Kidney (tissue), 14 donors: ENCODE data around the gene BYSL. TPM values are rescaled to one million over a fixed set of nuclear protein-coding genes. Genes with fewer than 3 reads are reported as not detected.

ENCODE experiments used
- DNase-seq, 5 donors: peaks; one replicate each; pipeline ENCODE4 v3.0.0-alpha.2; 2013 to 2020
- FAIRE-seq: peaks from 2 replicates; lab custom pipeline; 2012; peaks lifted over from hg19 to GRCh38; lab: Jason Lieb, UNC
- H3K27ac ChIP-seq, 2 donors: one replicate each; pipeline ENCODE4 v1.7.0; 2013; ENCODE audit warnings: low read depth in 2 of 2, low read length in 2 of 2, inconsistent platforms in 1 of 2
- H3K27me3 ChIP-seq: one replicate; pipeline ENCODE4 v1.7.1; 2013; ENCODE audit warnings: low read length, inconsistent platforms; ENCODE audit not compliant: control insufficient read depth, insufficient read depth
- H3K36me3 ChIP-seq, 3 donors: one replicate each; pipeline versions ENCODE4 v1.7.0 to v1.7.1; 2013; ENCODE audit warnings: low read length in 3 of 3, control low read depth in 1 of 3, inconsistent platforms in 1 of 3; ENCODE audit not compliant: insufficient read depth in 3 of 3, control insufficient read depth in 2 of 3
- H3K4me1 ChIP-seq, 3 donors: one replicate each; pipeline versions ENCODE4 v1.7.0 to v1.7.1; 2013; ENCODE audit warnings: low read length in 3 of 3, inconsistent platforms in 1 of 3, low read depth in 1 of 3; ENCODE audit not compliant: control insufficient read depth in 2 of 3, insufficient read depth in 2 of 3
- H3K4me3 ChIP-seq, 3 donors: one replicate each; pipeline versions ENCODE4 v1.7.0 to v1.8.1; 2013; ENCODE audit warnings: low read length in 3 of 3, control low read depth in 1 of 3, inconsistent platforms in 1 of 3
- H3K9ac ChIP-seq, 3 donors: one replicate each; pipeline versions ENCODE4 v1.7.0 to v1.7.1; 2013; ENCODE audit warnings: low read length in 3 of 3, control low read depth in 1 of 3, inconsistent platforms in 1 of 3
- H3K9me3 ChIP-seq, 3 donors: one replicate each; pipeline versions ENCODE4 v1.7.0 to v1.7.1; 2013; ENCODE audit warnings: low read length in 3 of 3, control low read depth in 1 of 3, inconsistent platforms in 1 of 3; ENCODE audit not compliant: control insufficient read depth in 2 of 3, insufficient read depth in 1 of 3
- CTCF ChIP-seq: IDR thresholded peaks from 3 replicates; pipeline ENCODE4 v1.5.1; 2012; ENCODE audit warnings: mild to moderate bottlenecking, moderate library complexity, borderline replicate concordance; ENCODE audit not compliant: insufficient read depth; ENCODE audit errors: extremely low read depth
- intact Hi-C: fragments of 100-400 bp; cut with DNase I; formaldehyde crosslinking; loops from one replicate; pipeline ENCODE4 v1.11.1; 2022
- polyA plus RNA-seq: library from polyadenylated mRNA; stranded (reverse); fragments of 350-450 nt; fragmentation: Illumina TruSeq; extraction: RNeasy Lipid Tissue Mini Kit (QIAGEN cat#74804); gene quantifications from one replicate; pipeline ENCODE4 v1.2.3, GENCODE V29; 2014; ENCODE audit warnings: low read depth, low replicate concordance; ENCODE audit not compliant: insufficient read depth
- total RNA-seq: library from RNA; stranded (reverse); fragmentation: NEBNext Ultra II Directional; extraction: Animal tissue kit (Norgen Biotek cat#: 25700); gene quantifications from one replicate; pipeline ENCODE4 v1.2.1, GENCODE V29; 2021
- donor health status: control.
- donor health status: control.
- donor health status: control.
- donor health status: control.
- donor health status: control.
- donor health status: DM: yes; HTN: yes; CAD: no.
- donor health status: Normal renal cell carcinoma (clear cell type).

The BYSL gene
- total and polyA plus RNA-seq, 2 donors from 2014 or later, result 10.1 to 14.3 TPM

GRCh38 chr6:41939848-41940758 lies 18.8 kb downstream of the BYSL start:
- H3K9me3 ChIP-seq, result no peaks in the 10 kb centered on the region
- H3K9ac ChIP-seq, result peak overlapping the region; percentile 36 to 68 (median 48)
- H3K27ac ChIP-seq, result peak overlapping the region; percentile 21 to 55
- no peaks in the 10 kb centered on the region for H3K27me3 ChIP-seq
- peaks cover 0 to 14% (median 2%) of the 10 kb centered on the region in 3 donors for H3K36me3 ChIP-seq
- intact Hi-C loops, result loop anchor here (10.0 kb wide), 1 partner anchor 105 kb away; no protein-coding TSS in a partner anchor
- FAIRE-seq, result no peak
- TF ChIP-seq CTCF, result no peak
- DNase-seq, result peak in 4 of 5 donors; percentile 68 to 85 (median 74)
- H3K4me1 ChIP-seq, result peaks cover 8 to 24% (median 9%) of the 10 kb centered on the region in 3 donors
- H3K4me3 ChIP-seq, result peak overlapping the region; percentile 68 to 85 (median 76)

DNA sequence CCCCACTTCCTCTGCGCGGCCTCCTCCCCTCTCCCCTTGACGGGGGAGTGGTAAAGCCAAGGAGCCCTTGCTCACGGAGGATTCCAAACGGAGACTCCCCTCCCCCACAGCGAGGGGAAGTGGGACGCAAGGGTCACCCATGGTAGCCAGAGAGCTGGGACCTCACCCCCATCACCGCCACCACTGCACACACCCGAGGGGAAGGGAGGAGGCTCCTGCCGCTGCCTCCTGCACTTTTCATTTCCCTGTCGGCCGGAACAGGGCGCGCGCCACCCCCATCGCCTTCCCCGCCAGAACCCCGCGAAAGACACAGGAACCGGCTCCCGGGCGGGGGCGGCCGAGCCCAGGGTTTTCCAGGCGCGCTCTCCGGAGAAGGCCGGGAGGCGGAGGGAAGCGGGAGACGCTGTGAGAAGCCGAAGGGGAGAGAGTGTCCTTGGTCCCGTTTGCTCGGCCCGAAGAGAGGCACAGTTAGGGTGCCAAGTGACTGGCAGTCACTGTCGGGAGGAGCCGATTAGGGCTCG lies 19.5 kb downstream of the BYSL start:
- H3K4me3 ChIP-seq, result peak overlapping the region; percentile 68 to 85 (median 76)
- peak overlapping the region; percentile 36 to 68 (median 48) for H3K9ac ChIP-seq
- DNase-seq (peak in 4 of 5 donors; percentile 25 to 87 (median 54)), FAIRE-seq (no peak)
- peaks cover 8 to 24% (median 9%) of the 10 kb centered on the region in 3 donors for H3K4me1 ChIP-seq
- peak overlapping the region; percentile 43 to 55 for H3K27ac ChIP-seq
- H3K36me3 ChIP-seq, result peaks cover 0 to 9% (median 0%) of the 10 kb centered on the region in 3 donors
- intact Hi-C loops, result no loop called here
- no peaks in the 10 kb centered on the region for H3K27me3 ChIP-seq
- no peak for TF ChIP-seq CTCF
- H3K9me3 ChIP-seq, result no peaks in the 10 kb centered on the region

DNA sequence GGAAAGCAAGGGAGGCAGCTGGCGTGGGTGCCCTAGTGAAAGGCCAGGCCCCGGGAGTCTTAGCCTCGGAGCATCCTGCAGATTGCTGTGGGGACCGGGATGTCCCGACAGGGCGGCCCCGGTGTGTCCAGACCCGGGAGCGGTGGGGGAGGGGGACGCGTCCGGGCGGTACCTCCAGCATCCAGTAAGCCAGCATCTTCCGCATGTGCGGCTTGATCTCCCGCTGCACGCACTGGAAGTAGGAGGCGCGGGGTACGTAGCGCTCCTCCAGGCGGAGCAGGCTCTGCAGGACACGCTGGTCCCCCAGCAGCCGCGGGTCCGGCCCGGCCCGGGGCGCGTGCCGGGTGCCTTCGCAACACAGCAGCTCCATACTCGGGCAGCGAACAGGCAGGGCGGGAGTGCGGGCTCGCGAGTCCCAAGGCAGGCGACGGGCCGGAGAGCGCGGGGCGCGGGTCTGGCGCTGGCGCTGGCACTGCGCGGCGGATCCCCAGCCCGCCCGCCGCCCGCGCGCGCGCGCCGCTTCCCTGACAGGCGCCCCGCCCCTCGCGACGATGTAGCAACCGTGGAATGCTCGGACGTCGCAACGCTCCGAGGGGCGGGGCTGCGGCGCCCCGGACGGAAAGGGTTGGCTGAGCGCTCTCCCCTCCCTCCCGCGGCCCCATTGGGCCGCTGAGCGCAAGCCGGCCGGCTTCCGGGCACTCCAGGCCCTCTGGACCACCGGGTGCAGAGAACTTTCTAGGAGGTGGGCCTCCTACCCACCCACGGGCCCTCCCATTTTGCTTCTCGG lies 20.2 kb downstream of the BYSL start, which contains the start of gene CCND3:
CCND3 (minus strand) TSS at position 529 of the 787 bp plus-strand sequence; CDS start at position 370, 159 bp downstream.
- H3K9me3 ChIP-seq, result no peaks in the 10 kb centered on the region
- peak; percentile 90 to 97 (median 95) for DNase-seq
- H3K27ac ChIP-seq, result peak within 1 kb of the TSS; percentile 55 to 59
- no peak for FAIRE-seq
- peak within 1 kb of the TSS; percentile 48 to 73 (median 68) for H3K9ac ChIP-seq
- no peaks in the 10 kb centered on the region for H3K27me3 ChIP-seq
- H3K4me1 ChIP-seq, result peaks cover 8 to 24% (median 9%) of the 10 kb centered on the region in 3 donors
- intact Hi-C loops, result no loop called here
- peak within 1 kb of the TSS; percentile 68 to 85 (median 80) for H3K4me3 ChIP-seq
- peaks cover 0 to 2% (median 0%) of the 10 kb centered on the region in 3 donors for H3K36me3 ChIP-seq
- no peak for TF ChIP-seq CTCF
